SK-N-SH (cell line): ENCODE data around the gene OPA3. TPM values are rescaled to one million over a fixed set of nuclear protein-coding genes. Genes with fewer than 3 reads are reported as not detected.
"Not testable (repeated sequence)": the region's sequence is repeated elsewhere in the genome, so short reads cannot be mapped to it uniquely, and the experiment has no call there.

Source experiments
- CTCF ChIA-PET: fragments of 300-600, 350-600 bp; formaldehyde crosslinking; extraction: SDS; loops from one replicate; lab custom pipeline; 2021; lab: Yijun Ruan, JAX
- POLR2A ChIA-PET: fragments of 350-600 bp; sonication (Branson Sonifier 250); formaldehyde crosslinking; extraction: SDS; loops from one replicate; lab custom pipeline; 2020; ENCODE audit warnings: antibody characterized with exemption, inconsistent platforms; lab: Yijun Ruan, JAX
- DNase-seq: peaks from one replicate; pipeline ENCODE4 v3.0.0; 2012
- H2AFZ ChIP-seq: fragments of 200-600 bp; sonication (generic); 2 replicates; pipeline ENCODE4 v1.8.1; 2016; ENCODE audit warnings: antibody characterized with exemption, mild to moderate bottlenecking, low read depth
- H3F3A ChIP-seq: fragments of 200-600 bp; sonication (generic); replicated peaks from 2 replicates; pipeline ENCODE3; 2016; ENCODE audit warnings: antibody characterized with exemption, mild to moderate bottlenecking; ENCODE audit not compliant: insufficient read depth
- H3K27ac ChIP-seq, 2 experiments: fragments of 200-500 bp in 1 of 2; fragments of 200-600 bp in 1 of 2; sonication (Bioruptor generic) in 1 of 2; sonication (generic), shearing (Covaris generic) in 1 of 2; 2 replicates each; pipeline versions ENCODE4 v1.5.1 to v1.6.1; 2014 to 2016; ENCODE audit warnings: low read depth in 2 of 2, inconsistent platforms in 1 of 2, low read length in 1 of 2, mild to moderate bottlenecking in 1 of 2, mixed read lengths in 1 of 2
- H3K27me3 ChIP-seq: fragments of 200-600 bp; sonication (generic), shearing (Covaris generic); 2 replicates; pipeline ENCODE4 v1.6.1; 2016; ENCODE audit warnings: mixed run types; ENCODE audit not compliant: insufficient read depth
- H3K36me3 ChIP-seq, 2 experiments: fragments of 200-500 bp in 1 of 2; fragments of 200-600 bp in 1 of 2; sonication (Bioruptor generic) in 1 of 2; sonication (generic) in 1 of 2; replicated peaks in 1 of 2; 2 replicates each; pipeline versions ENCODE3 to v1.5.1; 2014 to 2016; ENCODE audit warnings: low read length in 1 of 2, mild to moderate bottlenecking in 1 of 2; ENCODE audit not compliant: insufficient read depth in 2 of 2, control insufficient read depth in 1 of 2
- H3K4me1 ChIP-seq, 2 experiments: fragments of 200-500 bp in 1 of 2; fragments of 200-600 bp in 1 of 2; sonication (Bioruptor generic) in 1 of 2; sonication (generic), shearing (Covaris generic) in 1 of 2; 2 replicates each; pipeline versions ENCODE4 v1.5.1 to v1.6.1; 2014 to 2016; ENCODE audit warnings: low read depth in 1 of 2, low read length in 1 of 2, mixed run types in 1 of 2; ENCODE audit not compliant: insufficient read depth in 2 of 2, control insufficient read depth in 1 of 2
- H3K4me2 ChIP-seq: fragments of 200-600 bp; sonication (generic), shearing (Covaris generic); 2 replicates; pipeline ENCODE4 v1.6.1; 2017; ENCODE audit warnings: mixed run types
- H3K4me3 ChIP-seq, 2 experiments: fragments of 200-500 bp in 1 of 2; fragments of 200-600 bp in 1 of 2; sonication (Bioruptor generic) in 1 of 2; sonication (generic), shearing (Covaris generic) in 1 of 2; 2 replicates each; pipeline versions ENCODE4 v1.5.1 to v1.8.1; 2014 to 2016; ENCODE audit warnings: low read depth in 2 of 2, inconsistent platforms in 1 of 2, low read length in 1 of 2, mild to moderate bottlenecking in 1 of 2, mixed read lengths in 1 of 2, moderate library complexity in 1 of 2
- H3K79me2 ChIP-seq: fragments of 200-600 bp; sonication (generic); 2 replicates; pipeline ENCODE4 v1.8.1; 2017; ENCODE audit warnings: mild to moderate bottlenecking; ENCODE audit not compliant: insufficient read depth
- H3K9ac ChIP-seq: fragments of 200-600 bp; sonication (generic); 2 replicates; pipeline ENCODE4 v1.6.1; 2017; ENCODE audit warnings: mixed run types
- H3K9me2 ChIP-seq: fragments of 200-600 bp; sonication (generic); 2 replicates; pipeline ENCODE4 v1.6.1; 2017; ENCODE audit warnings: mixed run types
- H3K9me3 ChIP-seq: fragments of 200-600 bp; sonication (generic); 2 replicates; pipeline ENCODE4 v1.6.1; 2017; ENCODE audit warnings: mixed run types, mild to moderate bottlenecking, moderate library complexity
- H4K20me1 ChIP-seq: fragments of 200-600 bp; sonication (generic); 2 replicates; pipeline ENCODE4 v1.6.1; 2017; ENCODE audit warnings: mild to moderate bottlenecking, mixed run types; ENCODE audit not compliant: insufficient read depth
- CHD2 ChIP-seq: fragments of 150-350 bp; IDR thresholded peaks from 2 replicates; pipeline ENCODE4 v1.6.1; 2018; ENCODE audit warnings: low read length; ENCODE audit not compliant: partially characterized antibody
- CTCF ChIP-seq: fragments of 200-600 bp; sonication (generic); IDR thresholded peaks from 2 replicates; pipeline ENCODE4 v1.6.1; 2017; ENCODE audit warnings: antibody characterized with exemption, mild to moderate bottlenecking, moderate library complexity
- EP300 ChIP-seq, 2 experiments: IDR thresholded peaks; 2 replicates each; pipeline versions ENCODE4 v1.4.0 to v1.6.1; 2012; ENCODE audit warnings: borderline replicate concordance in 1 of 2, low read depth in 1 of 2, low read length in 1 of 2
- FOSL2 ChIP-seq: IDR thresholded peaks from 2 replicates; pipeline ENCODE4 v1.4.0; 2012; ENCODE audit warnings: low read depth, mild to moderate bottlenecking, moderate library complexity, borderline replicate concordance
- FOXJ3 ChIP-seq: sonication (generic); formaldehyde crosslinking; IDR thresholded peaks from 2 replicates; pipeline ENCODE4 v1.5.1; 2020; ENCODE audit warnings: mild to moderate bottlenecking, missing genetic modification reagents
- FOXM1 ChIP-seq: IDR thresholded peaks from 2 replicates; pipeline ENCODE4 v1.4.0; 2012; ENCODE audit warnings: low read depth, mild to moderate bottlenecking
- MAX ChIP-seq: IDR thresholded peaks from 2 replicates; pipeline ENCODE4 v1.4.0; 2012; ENCODE audit warnings: low read depth
- MXI1 ChIP-seq: IDR thresholded peaks from 2 replicates; pipeline ENCODE4 v1.6.1; 2012; ENCODE audit warnings: mild to moderate bottlenecking, low read depth, low read length, improper control_type of control experiment
- NRF1 ChIP-seq: IDR thresholded peaks from 2 replicates; pipeline ENCODE4 v1.6.1; 2012; ENCODE audit warnings: low read depth, mild to moderate bottlenecking, low read length
- RAD21 ChIP-seq: IDR thresholded peaks from 2 replicates; pipeline ENCODE4 v1.6.1; 2012; ENCODE audit warnings: mild to moderate bottlenecking, low read length
- RFX5 ChIP-seq: IDR thresholded peaks from 2 replicates; pipeline ENCODE4 v1.6.1; 2012; ENCODE audit warnings: mild to moderate bottlenecking, improper control_type of control experiment, low read length
- SIN3A ChIP-seq: IDR thresholded peaks from 2 replicates; pipeline ENCODE4 v1.6.1; 2012; ENCODE audit warnings: low read depth, mild to moderate bottlenecking, low read length, moderate library complexity, borderline replicate concordance
- SMC3 ChIP-seq: IDR thresholded peaks from 2 replicates; pipeline ENCODE4 v1.6.1; 2012; ENCODE audit warnings: low read depth, low read length, improper control_type of control experiment
- USF2 ChIP-seq: fragments of 150-350 bp; IDR thresholded peaks from 2 replicates; pipeline ENCODE4 v1.6.1; 2017; ENCODE audit warnings: antibody characterized with exemption, low read length, low read depth, borderline replicate concordance
- WGBS: methylation state at CpG from one replicate; pipeline ENCODE4 v1.1.6; 2017; ENCODE audit warnings: low lambda C conversion rate; 5-methylcytosine and 5-hydroxymethylcytosine counted together
- polyA plus RNA-seq, 3 experiments: library from polyadenylated mRNA; depleted of rRNA; stranded (reverse); fragments of >200 nt; gene quantifications; 2 replicates each; pipeline ENCODE4 v1.2.3, GENCODE V29; 2012

The OPA3 gene
- polyA plus RNA-seq, 1 of the 3 experiments (the other 2 are of a cell fraction) = 10.0 TPM

GRCh38 chr19:45511074-45511473, 73.5 kb downstream of the OPA3 start:
- H3K79me2 ChIP-seq = peaks cover 91% of the 10 kb centered on the region
- no peak overlapping the region for H3K4me3 ChIP-seq
- peaks cover 2 to 4% of the 10 kb centered on the region in 2 experiments for H3K36me3 ChIP-seq
- H3K9me3 ChIP-seq = no peaks in the 10 kb centered on the region
- H2AFZ ChIP-seq = no peak overlapping the region
- CTCF ChIA-PET = interaction anchor here (0.9 to 1.8 kb wide), 3 partner anchors 25 to 71 kb away, joined by 3 to 8 read pairs (median 4); no protein-coding TSS in a partner anchor
- no peak overlapping the region for H3K27ac ChIP-seq
- peaks cover 7% of the 10 kb centered on the region for H3F3A ChIP-seq
- 92% methylated on average over 5 of the region's 5 CpGs for WGBS
- no peak overlapping the region for H3K4me2 ChIP-seq
- H3K4me1 ChIP-seq = peaks cover 0 to 10% of the 10 kb centered on the region in 2 experiments; a peak in 2 of 4 replicates
- H3K9ac ChIP-seq = no peak overlapping the region
- no peaks in the 10 kb centered on the region for H3K27me3 ChIP-seq
- TF ChIP-seq EP300 (IDR thresholded peaks at IDR 0.05; ENCODE audit: borderline replicate concordance in 1 of 2, low read depth in 1 of 2, low read length in 1 of 2) (no peak), SIN3A (no peak), USF2 (no peak), MAX (no peak), RFX5 (no peak), FOXM1 (no peak), RAD21 (no peak), NRF1 (no peak), SMC3 (no peak), CTCF (no peak), CHD2 (no peak), FOSL2 (no peak), FOXJ3 (CRISPR knock-in tag) (no peak), MXI1 (no peak)
- TF ChIP-seq, all 33 proteins: peak for 0
- H4K20me1 ChIP-seq = peaks cover 59% of the 10 kb centered on the region
- no peak for DNase-seq
- POLR2A ChIA-PET = no interaction called here
- no peaks in the 10 kb centered on the region for H3K9me2 ChIP-seq

- H3K9ac ChIP-seq, POLR2A ChIA-PET, H3K4me3 ChIP-seq, H2AFZ ChIP-seq, H3K27ac ChIP-seq, H3K9me2 ChIP-seq, H3K4me2 ChIP-seq, H3K9me3 ChIP-seq, DNase-seq, H3K27me3 ChIP-seq, H3K36me3 ChIP-seq: not testable (repeated sequence)
- 89% methylated on average over 11 of the region's 11 CpGs for WGBS
- Histone ChIP-seq H4K20me1 (peaks cover 51% of the 10 kb centered on the region), H3K79me2 (peaks cover 84% of the 10 kb centered on the region), H3K4me1 (peaks cover 5 to 12% of the 10 kb centered on the region in 2 experiments; a peak in 2 of 4 replicates), H3F3A (peaks cover 14% of the 10 kb centered on the region)
- CTCF ChIA-PET = interaction anchor here (0.9 to 1.8 kb wide), 4 partner anchors 25 to 71 kb away, joined by 3 to 8 read pairs (median 4); no protein-coding TSS in a partner anchor
Observed at GRCh38 chr19:45510352-45510751, 74.2 kb downstream of the OPA3 start.
